LNCAP (cell line): ENCODE data around the gene PLEKHH1.

Experiments
- TF ChIP-seq, protein P1 (sequence below): fragments of 450-650 bp; IDR thresholded peaks from 2 replicates; pipeline ENCODE4 v1.5.1; 2017; ENCODE audit warnings: mild to moderate bottlenecking

The PLEKHH1 gene

DNA sequence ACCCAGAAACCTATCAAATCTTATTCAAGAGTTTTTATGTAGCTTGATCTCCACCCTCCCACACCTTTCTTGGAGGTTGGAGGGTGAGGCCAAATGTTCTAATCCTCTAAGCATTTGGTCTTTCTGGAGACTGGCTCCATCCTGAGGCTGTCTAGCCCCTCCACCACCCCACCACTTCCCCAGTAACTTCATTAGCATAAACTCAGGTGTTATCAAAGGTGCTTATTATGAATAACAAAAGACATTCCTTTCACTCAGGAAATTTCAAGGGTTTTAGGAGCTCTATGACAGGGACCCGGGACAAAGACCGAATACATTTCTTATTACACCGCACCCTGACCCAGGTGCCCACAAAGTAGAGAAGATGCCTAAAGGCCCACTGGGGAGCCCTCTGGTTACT lies 41.8 kb upstream of the PLEKHH1 start:
- TF ChIP-seq, protein P1, sequence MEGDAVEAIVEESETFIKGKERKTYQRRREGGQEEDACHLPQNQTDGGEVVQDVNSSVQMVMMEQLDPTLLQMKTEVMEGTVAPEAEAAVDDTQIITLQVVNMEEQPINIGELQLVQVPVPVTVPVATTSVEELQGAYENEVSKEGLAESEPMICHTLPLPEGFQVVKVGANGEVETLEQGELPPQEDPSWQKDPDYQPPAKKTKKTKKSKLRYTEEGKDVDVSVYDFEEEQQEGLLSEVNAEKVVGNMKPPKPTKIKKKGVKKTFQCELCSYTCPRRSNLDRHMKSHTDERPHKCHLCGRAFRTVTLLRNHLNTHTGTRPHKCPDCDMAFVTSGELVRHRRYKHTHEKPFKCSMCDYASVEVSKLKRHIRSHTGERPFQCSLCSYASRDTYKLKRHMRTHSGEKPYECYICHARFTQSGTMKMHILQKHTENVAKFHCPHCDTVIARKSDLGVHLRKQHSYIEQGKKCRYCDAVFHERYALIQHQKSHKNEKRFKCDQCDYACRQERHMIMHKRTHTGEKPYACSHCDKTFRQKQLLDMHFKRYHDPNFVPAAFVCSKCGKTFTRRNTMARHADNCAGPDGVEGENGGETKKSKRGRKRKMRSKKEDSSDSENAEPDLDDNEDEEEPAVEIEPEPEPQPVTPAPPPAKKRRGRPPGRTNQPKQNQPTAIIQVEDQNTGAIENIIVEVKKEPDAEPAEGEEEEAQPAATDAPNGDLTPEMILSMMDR, result no peak

DNA sequence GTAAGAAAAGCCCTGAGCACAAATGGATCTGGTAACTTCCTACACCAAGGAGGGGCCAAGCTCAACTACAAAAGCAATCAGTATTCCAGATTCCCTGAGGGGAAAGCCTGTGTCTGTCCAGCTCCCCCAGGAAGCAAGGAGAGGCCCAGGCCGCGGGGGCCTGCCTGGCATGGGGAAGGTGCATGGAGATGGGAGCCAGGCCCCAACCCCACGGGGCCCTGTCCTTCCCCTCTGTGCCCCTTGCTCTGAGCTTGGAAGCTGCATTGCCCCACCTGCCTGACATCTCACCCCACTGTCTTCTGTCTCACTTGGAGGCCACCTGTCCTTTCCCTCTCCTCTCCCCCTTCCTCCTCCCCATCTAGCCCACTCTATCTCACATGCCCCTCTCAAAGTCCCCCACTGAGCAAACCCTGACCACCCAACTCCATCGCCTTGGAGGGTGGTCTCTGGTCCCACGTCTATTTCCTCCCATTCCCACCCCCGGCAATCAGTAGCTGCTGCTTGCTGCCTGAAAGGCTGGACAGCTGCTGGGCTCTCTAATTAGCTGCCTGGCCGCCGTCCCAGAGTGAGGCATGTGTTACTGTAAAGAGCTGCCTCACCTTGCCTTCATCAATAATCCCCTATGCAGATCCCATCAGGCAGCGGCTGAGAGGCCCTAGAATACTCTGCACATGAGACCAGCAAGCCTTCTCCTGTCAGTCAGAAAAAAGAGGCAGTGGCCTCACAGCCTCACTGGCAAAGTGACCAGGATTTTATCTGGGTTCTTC lies 41.2 kb upstream of the PLEKHH1 start:
- TF ChIP-seq, protein P1, result no peak

DNA sequence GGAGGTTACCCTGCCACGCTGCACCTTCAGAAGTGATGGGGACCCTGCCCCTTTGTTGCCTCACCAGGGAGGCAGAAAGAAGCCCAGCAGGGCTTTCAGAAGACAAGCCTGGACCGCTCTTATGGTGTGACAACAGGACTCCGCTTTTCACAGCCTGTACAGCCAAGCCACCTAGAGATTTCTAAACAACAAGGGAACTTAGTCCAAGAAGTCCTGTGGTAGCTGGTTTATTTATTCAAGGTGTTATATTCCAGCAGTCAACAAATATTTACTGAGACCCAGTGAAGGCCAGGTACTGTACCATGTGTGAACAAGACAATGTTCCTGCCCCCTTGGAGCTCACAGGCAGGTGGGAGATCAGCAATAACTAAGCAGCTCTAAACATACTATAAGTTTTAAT lies 40.6 kb upstream of the PLEKHH1 start:
- TF ChIP-seq, protein P1, result no peak

DNA sequence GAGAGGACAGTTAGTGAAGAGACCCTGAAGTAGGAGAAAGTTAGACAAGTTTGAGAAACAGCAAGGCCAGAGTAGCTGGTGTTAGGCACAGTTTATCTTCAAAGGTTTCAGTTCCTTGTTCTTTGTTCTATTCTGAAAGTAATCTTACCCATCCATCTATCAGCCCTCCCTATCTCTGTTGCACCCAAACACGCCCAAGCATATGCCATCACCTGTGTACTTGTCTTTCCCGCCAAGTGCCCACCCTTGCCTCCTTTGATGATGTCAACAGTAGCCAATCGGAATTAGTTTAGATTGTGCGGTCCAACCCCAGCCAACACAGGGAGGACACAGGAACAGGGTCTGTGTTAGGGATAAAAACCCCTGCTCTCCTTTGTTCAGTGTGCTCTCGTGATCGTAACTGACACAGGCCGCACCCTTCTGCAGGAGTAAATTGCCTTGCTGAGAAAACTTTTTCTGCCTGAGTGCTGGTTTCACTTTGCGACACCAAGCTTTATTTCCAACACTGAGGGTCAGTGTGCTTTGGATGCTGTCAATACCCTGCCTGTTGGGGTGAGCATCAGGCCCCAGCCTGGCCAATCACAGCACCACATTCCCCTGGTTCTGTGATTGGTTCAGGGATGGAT lies 39.9 kb upstream of the PLEKHH1 start:
- TF ChIP-seq, protein P1, result no peak

DNA sequence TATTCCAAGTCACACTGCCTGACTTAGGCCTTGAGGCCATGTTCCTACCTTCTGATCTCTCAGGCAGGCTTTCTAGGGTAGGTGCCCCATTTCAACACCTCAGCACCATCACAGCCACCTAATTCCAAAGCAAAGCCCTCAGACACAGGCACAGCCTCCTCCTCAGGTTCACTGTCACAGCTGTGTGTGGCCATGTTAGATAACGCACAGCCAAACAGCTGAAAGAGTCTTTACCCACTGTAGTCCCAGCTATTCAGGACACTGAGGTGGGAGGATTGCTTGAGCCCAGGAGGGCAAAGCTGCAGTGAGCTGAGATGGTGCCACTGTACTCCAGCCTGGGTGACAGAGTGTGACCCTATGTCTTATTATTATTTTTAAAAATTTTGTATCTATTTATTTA lies 37.3 kb upstream of the PLEKHH1 start:
- TF ChIP-seq, protein P1, result no peak

DNA sequence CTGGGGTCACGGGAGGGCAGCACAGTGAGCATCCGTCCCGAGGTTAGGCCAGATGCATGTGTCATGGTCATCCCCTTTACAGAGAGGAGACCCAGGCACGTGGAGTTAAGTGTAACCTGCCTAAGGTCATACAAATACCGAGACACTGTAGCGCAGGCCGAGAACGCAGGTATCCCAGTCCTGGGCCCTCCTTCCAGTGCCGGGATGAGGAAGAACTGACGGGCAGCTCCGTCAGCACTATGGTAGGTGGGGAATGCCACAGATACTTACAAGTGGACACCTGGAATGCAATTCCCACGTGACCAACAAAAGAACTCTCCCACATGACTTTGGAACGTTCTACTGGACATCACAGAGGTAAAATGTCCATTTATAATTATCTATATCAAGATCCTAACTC lies 35.9 kb upstream of the PLEKHH1 start:
- TF ChIP-seq, protein P1, result no peak

DNA sequence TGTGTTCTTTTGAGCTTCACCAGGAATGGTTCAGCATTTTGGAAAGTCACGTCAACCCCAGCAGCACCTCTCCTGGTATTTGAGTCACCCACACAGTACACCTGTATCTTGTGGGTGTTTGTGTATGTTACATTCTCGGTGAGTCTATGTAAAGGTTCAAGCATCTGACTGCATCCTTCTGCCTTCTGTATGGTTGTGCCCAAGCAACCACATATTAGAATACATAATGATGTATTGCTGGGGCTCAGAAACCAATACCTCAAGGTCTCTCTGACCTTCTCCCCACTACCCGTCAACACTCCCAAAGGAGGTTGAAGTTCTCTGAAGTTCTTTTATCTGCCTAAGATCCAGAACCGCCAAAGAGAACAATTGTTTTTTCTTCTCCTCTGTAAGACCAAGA lies 35.4 kb upstream of the PLEKHH1 start:
- TF ChIP-seq, protein P1, result no peak
